ENCODE measurements around the gene OR6K3. TPM values are rescaled to one million over a fixed set of nuclear protein-coding genes. Genes with fewer than 3 reads are reported as not detected.

OR6K3 gene
- total and polyA plus RNA-seq, 12 donors, result 0.32 TPM; not detected in 11

GRCh38 chr1:158724442-158724841, 3.9 kb upstream of the OR6K3 start:
- Histone ChIP-seq H3K9me3 (replicated peaks in 1 of 3) (no peaks in the 10 kb centered on the region), H3K4me1 (replicated peaks in 1 of 2) (no peaks in the 10 kb centered on the region), H3K4me3 (no peak overlapping the region), H3K36me3 (replicated peaks in 1 of 2) (no peaks in the 10 kb centered on the region), H3K27ac (no peak overlapping the region), H3K27me3 (peaks cover 4% of the 10 kb centered on the region)
- 89 to 92% (median 92%) methylated on average over 5 of the region's 5 CpGs for WGBS, 4 donors
- intact Hi-C loops (cut with DNase I), result no loop called here
- TF ChIP-seq, protein P1, sequence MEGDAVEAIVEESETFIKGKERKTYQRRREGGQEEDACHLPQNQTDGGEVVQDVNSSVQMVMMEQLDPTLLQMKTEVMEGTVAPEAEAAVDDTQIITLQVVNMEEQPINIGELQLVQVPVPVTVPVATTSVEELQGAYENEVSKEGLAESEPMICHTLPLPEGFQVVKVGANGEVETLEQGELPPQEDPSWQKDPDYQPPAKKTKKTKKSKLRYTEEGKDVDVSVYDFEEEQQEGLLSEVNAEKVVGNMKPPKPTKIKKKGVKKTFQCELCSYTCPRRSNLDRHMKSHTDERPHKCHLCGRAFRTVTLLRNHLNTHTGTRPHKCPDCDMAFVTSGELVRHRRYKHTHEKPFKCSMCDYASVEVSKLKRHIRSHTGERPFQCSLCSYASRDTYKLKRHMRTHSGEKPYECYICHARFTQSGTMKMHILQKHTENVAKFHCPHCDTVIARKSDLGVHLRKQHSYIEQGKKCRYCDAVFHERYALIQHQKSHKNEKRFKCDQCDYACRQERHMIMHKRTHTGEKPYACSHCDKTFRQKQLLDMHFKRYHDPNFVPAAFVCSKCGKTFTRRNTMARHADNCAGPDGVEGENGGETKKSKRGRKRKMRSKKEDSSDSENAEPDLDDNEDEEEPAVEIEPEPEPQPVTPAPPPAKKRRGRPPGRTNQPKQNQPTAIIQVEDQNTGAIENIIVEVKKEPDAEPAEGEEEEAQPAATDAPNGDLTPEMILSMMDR (IDR thresholded peaks at IDR 0.05), result no peak
- TF ChIP-seq POLR2A (IDR thresholded peaks at IDR 0.05), result no peak
- DNase-seq, result no peak

DNA sequence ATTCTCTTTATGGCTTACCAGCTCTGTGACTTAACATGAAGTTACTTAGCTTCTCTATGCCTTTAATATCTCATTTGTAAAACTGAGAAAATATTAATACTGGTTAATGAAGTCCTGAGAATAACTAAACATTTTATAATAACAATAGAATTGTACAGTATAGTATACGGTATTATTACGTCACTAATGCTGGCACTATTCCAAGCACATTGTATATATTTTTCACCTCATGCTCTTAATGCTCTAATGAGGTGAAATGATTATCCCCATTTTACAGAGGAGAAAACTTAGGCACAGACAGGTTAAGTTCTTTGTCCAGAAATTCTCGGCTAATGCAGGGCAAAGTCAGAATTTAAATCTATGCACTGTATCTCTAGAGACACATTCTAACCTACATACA, 856 bp downstream of the OR6K3 start:
- Histone ChIP-seq H3K36me3 (replicated peaks in 1 of 2) (no peaks in the 10 kb centered on the region), H3K4me3 (no peak overlapping the region), H3K9me3 (replicated peaks in 1 of 3) (no peaks in the 10 kb centered on the region), H3K4me1 (replicated peaks in 1 of 2) (no peaks in the 10 kb centered on the region), H3K27ac (no peak overlapping the region), H3K27me3 (no peaks in the 10 kb centered on the region)
- DNase-seq, result no peak
- TF ChIP-seq POLR2A (IDR thresholded peaks at IDR 0.05), result no peak
- TF ChIP-seq, protein P1 (IDR thresholded peaks at IDR 0.05), result no peak
- intact Hi-C loops (cut with DNase I), result no loop called here
- WGBS, 4 donors, result 64 to 72% (median 65%) methylated on average over 3 of the region's 3 CpGs

GRCh38 chr1:158717344-158717743, 3.2 kb downstream of the OR6K3 start:
- no peak overlapping the region for H3K27ac ChIP-seq
- WGBS, 4 donors, result 74 to 90% (median 81%) methylated on average over 6 of the region's 6 CpGs
- no peaks in the 10 kb centered on the region for H3K36me3 ChIP-seq (replicated peaks in 1 of 2)
- H3K4me1 ChIP-seq (replicated peaks in 1 of 2), result no peaks in the 10 kb centered on the region
- DNase-seq, result no peak
- TF ChIP-seq POLR2A (IDR thresholded peaks at IDR 0.05), result no peak
- TF ChIP-seq, protein P1 (IDR thresholded peaks at IDR 0.05), result no peak
- no peaks in the 10 kb centered on the region for H3K27me3 ChIP-seq
- no peaks in the 10 kb centered on the region for H3K9me3 ChIP-seq (replicated peaks in 1 of 3)
- H3K4me3 ChIP-seq, result no peak overlapping the region
- intact Hi-C loops (cut with DNase I), result no loop called here

- no peak overlapping the region for H3K4me3 ChIP-seq
- no peaks in the 10 kb centered on the region for H3K27me3 ChIP-seq
- no peak for TF ChIP-seq POLR2A (IDR thresholded peaks at IDR 0.05)
- TF ChIP-seq, protein P1 (IDR thresholded peaks at IDR 0.05), result no peak
- H3K27ac ChIP-seq, result no peak overlapping the region
- H3K36me3 ChIP-seq (replicated peaks in 1 of 2), result no peaks in the 10 kb centered on the region
- WGBS, 4 donors, result 71 to 93% (median 77%) methylated on average over 1 of the region's 1 CpG
- intact Hi-C loops (cut with DNase I), result no loop called here
- no peak for DNase-seq
- no peaks in the 10 kb centered on the region for H3K9me3 ChIP-seq (replicated peaks in 1 of 3)
- no peaks in the 10 kb centered on the region for H3K4me1 ChIP-seq (replicated peaks in 1 of 2)
These were observed 4.2 kb downstream of the OR6K3 start for GRCh38 chr1:158716335-158716734.
